GM12878 (cell line): ENCODE data around the gene USP2. TPM values are rescaled to one million over a fixed set of nuclear protein-coding genes. Genes with fewer than 3 reads are reported as not detected.

Experiments used
- ATAC-seq: fragments of 200-7000 bp; cut with Tn5 transposase; 3 replicates; pipeline ENCODE4 v1.9.1; 2020; ENCODE audit warnings: mild to moderate bottlenecking, moderate library complexity
- BruUV-seq: library from RNA; stranded (reverse); fragments of 400-500 nt; replicated peaks from 2 replicates; lab custom pipeline; 2021; lab: Mats Ljungman, UMichigan
- CTCF ChIA-PET: fragments of 300-600 bp; sonication (Branson Sonifier 250); formaldehyde crosslinking; extraction: SDS; loops from one replicate; lab custom pipeline; 2021; ENCODE audit warnings: inconsistent platforms; lab: Yijun Ruan, JAX
- POLR2A ChIA-PET: fragments of 350-600 bp; formaldehyde crosslinking; extraction: SDS; loops from one replicate; lab custom pipeline; 2021; ENCODE audit warnings: inconsistent platforms; lab: Charles Lee
- RAD21 ChIA-PET: fragments of 300-600 bp; sonication (Branson Sonifier 250); formaldehyde crosslinking; loops from one replicate; lab custom pipeline; 2023; ENCODE audit warnings: antibody characterized with exemption; ENCODE audit not compliant: unreplicated experiment; lab: Charles Lee
- SMC1A ChIA-PET: fragments of 300-600 bp; sonication (Branson Sonifier 250); formaldehyde crosslinking; loops from one replicate; lab custom pipeline; 2023; ENCODE audit not compliant: unreplicated experiment, uncharacterized antibody; lab: Charles Lee
- DNase-seq: peaks from one replicate; pipeline ENCODE4 v3.0.0-alpha.2; 2011; ENCODE audit warnings: low read depth, low spot score
- FAIRE-seq: peaks from 3 replicates; lab custom pipeline; 2011; peaks lifted over from hg19 to GRCh38; lab: Jason Lieb, UNC
- H2AFZ ChIP-seq: 2 replicates; pipeline ENCODE4 v1.6.0; 2011; ENCODE audit warnings: low read depth, low read length, control low read depth; ENCODE audit not compliant: control insufficient read depth
- H3K27ac ChIP-seq: 2 replicates; pipeline ENCODE4 v1.5.1; 2011; ENCODE audit warnings: control low read depth; ENCODE audit not compliant: control insufficient read depth, insufficient read depth
- H3K27me3 ChIP-seq, 2 experiments: replicated peaks in 1 of 2; 2 replicates each; pipeline versions ENCODE4 v1.6.0 to v1.6.1; 2011; ENCODE audit warnings: low read length in 1 of 2; ENCODE audit not compliant: control insufficient read depth in 2 of 2, insufficient read depth in 2 of 2
- H3K36me3 ChIP-seq, 2 experiments: 2 replicates each; pipeline ENCODE4 v1.5.1; 2011; ENCODE audit warnings: low read length in 1 of 2; ENCODE audit not compliant: control insufficient read depth in 2 of 2, insufficient read depth in 2 of 2
- H3K4me1 ChIP-seq: 2 replicates; pipeline ENCODE4 v1.6.1; 2011; ENCODE audit warnings: mild to moderate bottlenecking, low read length, moderate library complexity, mixed read lengths; ENCODE audit not compliant: control insufficient read depth, insufficient read depth
- H3K4me2 ChIP-seq: 2 replicates; pipeline ENCODE4 v1.6.0; 2011; ENCODE audit warnings: control low read depth; ENCODE audit not compliant: control insufficient read depth, insufficient read depth
- H3K4me3 ChIP-seq: fragments of 200-600 bp; sonication (generic); 2 replicates; pipeline ENCODE4 v1.5.1; 2016
- H3K79me2 ChIP-seq: 2 replicates; pipeline ENCODE4 v1.6.0; 2011; ENCODE audit warnings: low read length; ENCODE audit not compliant: control insufficient read depth, insufficient read depth
- H3K9ac ChIP-seq: 2 replicates; pipeline ENCODE4 v1.8.0; 2011; ENCODE audit warnings: low read length, control low read depth, mixed read lengths; ENCODE audit not compliant: control insufficient read depth, insufficient read depth
- H3K9me3 ChIP-seq: replicated peaks from 3 replicates; pipeline ENCODE4 v1.5.1; 2011; ENCODE audit warnings: mild to moderate bottlenecking, low read length; ENCODE audit not compliant: control insufficient read depth, insufficient read depth
- H4K20me1 ChIP-seq: 2 replicates; pipeline ENCODE4 v1.6.0; 2011; ENCODE audit not compliant: control insufficient read depth, insufficient read depth
- BMI1 ChIP-seq: fragments of 450-650 bp; IDR thresholded peaks from 2 replicates; pipeline ENCODE4 v1.6.1; 2016; ENCODE audit warnings: mild to moderate bottlenecking, moderate library complexity, borderline replicate concordance
- CBX3 ChIP-seq: fragments of 200-600 bp; sonication (generic); IDR thresholded peaks from 2 replicates; pipeline ENCODE4 v1.6.1; 2016; ENCODE audit warnings: low read depth, borderline replicate concordance
- FOXM1 ChIP-seq: IDR thresholded peaks from 2 replicates; pipeline ENCODE4 v1.6.1; 2012; ENCODE audit warnings: low read depth, mild to moderate bottlenecking, inconsistent platforms, low read length, moderate library complexity
- HDAC2 ChIP-seq: fragments of 200-600 bp; sonication (generic); IDR thresholded peaks from 2 replicates; pipeline ENCODE4 v1.6.1; 2017
- KAT2A ChIP-seq: conservative IDR thresholded peaks from 2 replicates; pipeline ENCODE4 v1.6.1; 2011; ENCODE audit warnings: low read depth, low read length; ENCODE audit not compliant: control insufficient read depth
- NR2C2 ChIP-seq: IDR thresholded peaks from 2 replicates; pipeline ENCODE4 v1.6.1; 2011; ENCODE audit warnings: borderline replicate concordance, low read depth; ENCODE audit not compliant: control insufficient read depth, insufficient read length
- PAX8 ChIP-seq: fragments of 450-650 bp; IDR thresholded peaks from 2 replicates; pipeline ENCODE4 v1.6.1; 2017; ENCODE audit warnings: mild to moderate bottlenecking, moderate library complexity
- SIN3A ChIP-seq: IDR thresholded peaks from 2 replicates; pipeline ENCODE4 v1.6.1; 2012; ENCODE audit warnings: low read depth, low read length, improper control_type of control experiment
- SPI1 ChIP-seq: IDR thresholded peaks from 2 replicates; pipeline ENCODE4 v1.6.1; 2011; ENCODE audit warnings: low read depth, mild to moderate bottlenecking, low read length, moderate library complexity, borderline replicate concordance; ENCODE audit not compliant: insufficient read depth
- SREBF1 ChIP-seq: IDR thresholded peaks from 2 replicates; pipeline ENCODE4 v1.6.1; 2012; ENCODE audit warnings: mild to moderate bottlenecking, low read length
- WGBS: methylation state at CpG from one replicate; pipeline ENCODE4 v1.1.6; 2016; ENCODE audit warnings: low lambda C conversion rate; ENCODE audit not compliant: insufficient replicate concordance, insufficient coverage; ENCODE audit errors: missing lambda C conversion rate; 5-methylcytosine and 5-hydroxymethylcytosine counted together
- in situ Hi-C: fragments of 300-500 bp; cut with MboI; formaldehyde crosslinking; loops from 9 replicates; pipeline ENCODE4 v1.14.3; 2018; ENCODE audit warnings: mixed read lengths
- intact Hi-C: fragments of 100-400 bp; cut with micrococcal nuclease; formaldehyde crosslinking; loops from one replicate; pipeline ENCODE4 v1.14.2; 2022; ENCODE audit not compliant: unreplicated experiment
- polyA plus RNA-seq, 11 experiments: library from polyadenylated mRNA; depleted of rRNA in 4 of 11; unstranded in 6 of 11; stranded (reverse) in 5 of 11; fragments of >200 nt; fragmentation: Nextera tagmentation in 4 of 11; fragmentation: Illumina TruSeq in 1 of 11; extraction: Ambion mirVana in 4 of 11; extraction: Trizol in 1 of 11; gene quantifications; 1 replicate in 1 of 11; 2 replicates in 10 of 11; pipeline versions ENCODE4 v1.2.1 to v1.2.3, GENCODE V29; 2011 to 2016; ENCODE audit warnings: inconsistent platforms in 2 of 11, missing spikeins in 2 of 11, low read depth in 1 of 11
- total RNA-seq, 4 experiments: library from RNA; depleted of rRNA in 3 of 4; stranded (reverse); fragments of >200 nt in 3 of 4; fragmentation: Illumina TruSeq in 1 of 4; extraction: Trizol in 1 of 4; gene quantifications; 2 replicates each; pipeline versions ENCODE4 v1.2.1 to v1.2.3, GENCODE V29; 2013 to 2021
- TF ChIP-seq, protein P1 (sequence below): fragments of 450-650 bp; IDR thresholded peaks from 2 replicates; pipeline ENCODE4 v1.6.1; 2016; ENCODE audit warnings: mild to moderate bottlenecking, moderate library complexity, borderline replicate concordance
- TF ChIP-seq, protein P2 (sequence below): fragments of 450-650 bp; formaldehyde crosslinking; IDR thresholded peaks from 2 replicates; pipeline ENCODE4 v1.4.0; 2022; ENCODE audit warnings: mild to moderate bottlenecking, moderate library complexity

USP2 gene
- total and polyA plus RNA-seq, 10 of the 15 experiments (the other 5 are each of a cell fraction or from before 2014, with no cell fraction given) = 0.03 to 0.13 (median 0.06) TPM; not detected in 4

- ATAC-seq = no peak
- no peak overlapping the region for H3K4me3 ChIP-seq
- ChIA-PET SMC1A (interaction anchor here (0.6 to 1.1 kb wide), 2 partner anchors 10 to 93 kb away, joined by 3 to 4 read pairs; no protein-coding TSS in a partner anchor), POLR2A (no interaction called here), RAD21 (no interaction called here), CTCF (interaction anchor here (0.9 kb wide), 1 partner anchor 33 kb away, joined by 3 read pairs; no protein-coding TSS in a partner anchor)
- intact Hi-C loops = no loop called here
- H3K9me3 ChIP-seq = no peaks in the 10 kb centered on the region
- 91% methylated on average over 7 of the region's 7 CpGs for WGBS
- no TSS peak for BruUV-seq
- H3K4me1 ChIP-seq = no peaks in the 10 kb centered on the region
- no peak overlapping the region for H3K27ac ChIP-seq
- TF ChIP-seq KAT2A (no peak), HDAC2 (no peak), PAX8 (no peak), SREBF1 (no peak), SIN3A (no peak), BMI1 (no peak), NR2C2 (no peak), CBX3 (no peak), FOXM1 (no peak), SPI1 (no peak)
- TF ChIP-seq, protein P1, sequence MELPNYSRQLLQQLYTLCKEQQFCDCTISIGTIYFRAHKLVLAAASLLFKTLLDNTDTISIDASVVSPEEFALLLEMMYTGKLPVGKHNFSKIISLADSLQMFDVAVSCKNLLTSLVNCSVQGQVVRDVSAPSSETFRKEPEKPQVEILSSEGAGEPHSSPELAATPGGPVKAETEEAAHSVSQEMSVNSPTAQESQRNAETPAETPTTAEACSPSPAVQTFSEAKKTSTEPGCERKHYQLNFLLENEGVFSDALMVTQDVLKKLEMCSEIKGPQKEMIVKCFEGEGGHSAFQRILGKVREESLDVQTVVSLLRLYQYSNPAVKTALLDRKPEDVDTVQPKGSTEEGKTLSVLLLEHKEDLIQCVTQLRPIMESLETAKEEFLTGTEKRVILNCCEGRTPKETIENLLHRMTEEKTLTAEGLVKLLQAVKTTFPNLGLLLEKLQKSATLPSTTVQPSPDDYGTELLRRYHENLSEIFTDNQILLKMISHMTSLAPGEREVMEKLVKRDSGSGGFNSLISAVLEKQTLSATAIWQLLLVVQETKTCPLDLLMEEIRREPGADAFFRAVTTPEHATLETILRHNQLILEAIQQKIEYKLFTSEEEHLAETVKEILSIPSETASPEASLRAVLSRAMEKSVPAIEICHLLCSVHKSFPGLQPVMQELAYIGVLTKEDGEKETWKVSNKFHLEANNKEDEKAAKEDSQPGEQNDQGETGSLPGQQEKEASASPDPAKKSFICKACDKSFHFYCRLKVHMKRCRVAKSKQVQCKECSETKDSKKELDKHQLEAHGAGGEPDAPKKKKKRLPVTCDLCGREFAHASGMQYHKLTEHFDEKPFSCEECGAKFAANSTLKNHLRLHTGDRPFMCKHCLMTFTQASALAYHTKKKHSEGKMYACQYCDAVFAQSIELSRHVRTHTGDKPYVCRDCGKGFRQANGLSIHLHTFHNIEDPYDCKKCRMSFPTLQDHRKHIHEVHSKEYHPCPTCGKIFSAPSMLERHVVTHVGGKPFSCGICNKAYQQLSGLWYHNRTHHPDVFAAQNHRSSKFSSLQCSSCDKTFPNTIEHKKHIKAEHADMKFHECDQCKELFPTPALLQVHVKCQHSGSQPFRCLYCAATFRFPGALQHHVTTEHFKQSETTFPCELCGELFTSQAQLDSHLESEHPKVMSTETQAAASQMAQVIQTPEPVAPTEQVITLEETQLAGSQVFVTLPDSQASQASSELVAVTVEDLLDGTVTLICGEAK = no peak
- TF ChIP-seq, protein P2, sequence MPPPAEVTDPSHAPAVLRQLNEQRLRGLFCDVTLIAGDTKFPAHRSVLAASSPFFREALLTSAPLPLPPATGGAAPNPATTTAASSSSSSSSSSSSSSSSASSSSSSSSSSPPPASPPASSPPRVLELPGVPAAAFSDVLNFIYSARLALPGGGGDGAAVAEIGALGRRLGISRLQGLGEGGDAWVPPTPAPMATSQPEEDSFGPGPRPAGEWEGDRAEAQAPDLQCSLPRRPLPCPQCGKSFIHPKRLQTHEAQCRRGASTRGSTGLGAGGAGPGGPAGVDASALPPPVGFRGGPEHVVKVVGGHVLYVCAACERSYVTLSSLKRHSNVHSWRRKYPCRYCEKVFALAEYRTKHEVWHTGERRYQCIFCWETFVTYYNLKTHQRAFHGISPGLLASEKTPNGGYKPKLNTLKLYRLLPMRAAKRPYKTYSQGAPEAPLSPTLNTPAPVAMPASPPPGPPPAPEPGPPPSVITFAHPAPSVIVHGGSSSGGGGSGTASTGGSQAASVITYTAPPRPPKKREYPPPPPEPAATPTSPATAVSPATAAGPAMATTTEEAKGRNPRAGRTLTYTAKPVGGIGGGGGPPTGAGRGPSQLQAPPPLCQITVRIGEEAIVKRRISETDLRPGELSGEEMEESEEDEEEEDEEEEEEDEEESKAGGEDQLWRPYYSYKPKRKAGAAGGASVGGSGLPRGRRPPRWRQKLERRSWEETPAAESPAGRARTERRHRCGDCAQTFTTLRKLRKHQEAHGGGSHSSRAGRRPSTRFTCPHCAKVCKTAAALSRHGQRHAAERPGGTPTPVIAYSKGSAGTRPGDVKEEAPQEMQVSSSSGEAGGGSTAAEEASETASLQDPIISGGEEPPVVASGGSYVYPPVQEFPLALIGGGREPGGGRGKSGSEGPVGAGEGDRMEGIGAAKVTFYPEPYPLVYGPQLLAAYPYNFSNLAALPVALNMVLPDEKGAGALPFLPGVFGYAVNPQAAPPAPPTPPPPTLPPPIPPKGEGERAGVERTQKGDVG (CRISPR knock-in tag) = no peak
- FAIRE-seq = no peak
- H3K36me3 ChIP-seq = peaks cover 9 to 17% of the 10 kb centered on the region in 2 experiments; a peak in 3 of 4 replicates
- H3K9ac ChIP-seq = no peak overlapping the region
- no peaks in the 10 kb centered on the region for H4K20me1 ChIP-seq
- no peak overlapping the region for H3K4me2 ChIP-seq
- in situ Hi-C loops = no loop called here
- H3K27me3 ChIP-seq = no peaks in the 10 kb centered on the region
- no peaks in the 10 kb centered on the region for H3K79me2 ChIP-seq
- no peak for DNase-seq
- no peak overlapping the region for H2AFZ ChIP-seq
Measured at GRCh38 chr11:119305556-119306372, 75.7 kb downstream of the USP2 start.
